GM12878 (cell line): Measurements from ENCODE around the gene CSTPP1. TPM values are rescaled to one million over a fixed set of nuclear protein-coding genes. Genes with fewer than 3 reads are reported as not detected.

Experiments used
- ATAC-seq: fragments of 200-7000 bp; cut with Tn5 transposase; 3 replicates; pipeline ENCODE4 v1.9.1; 2020; ENCODE audit warnings: mild to moderate bottlenecking, moderate library complexity
- BruUV-seq: library from RNA; stranded (reverse); fragments of 400-500 nt; replicated peaks from 2 replicates; lab custom pipeline; 2021; lab: Mats Ljungman, UMichigan
- CTCF ChIA-PET: fragments of 300-600 bp; sonication (Branson Sonifier 250); formaldehyde crosslinking; extraction: SDS; loops from one replicate; lab custom pipeline; 2021; ENCODE audit warnings: inconsistent platforms; lab: Yijun Ruan, JAX
- POLR2A ChIA-PET: fragments of 350-600 bp; formaldehyde crosslinking; extraction: SDS; loops from one replicate; lab custom pipeline; 2021; ENCODE audit warnings: inconsistent platforms; lab: Charles Lee
- RAD21 ChIA-PET: fragments of 300-600 bp; sonication (Branson Sonifier 250); formaldehyde crosslinking; loops from one replicate; lab custom pipeline; 2023; ENCODE audit warnings: antibody characterized with exemption; ENCODE audit not compliant: unreplicated experiment; lab: Charles Lee
- SMC1A ChIA-PET: fragments of 300-600 bp; sonication (Branson Sonifier 250); formaldehyde crosslinking; loops from one replicate; lab custom pipeline; 2023; ENCODE audit not compliant: unreplicated experiment, uncharacterized antibody; lab: Charles Lee
- DNase-seq: peaks from one replicate; pipeline ENCODE4 v3.0.0-alpha.2; 2011; ENCODE audit warnings: low read depth, low spot score
- FAIRE-seq: peaks from 3 replicates; lab custom pipeline; 2011; peaks lifted over from hg19 to GRCh38; lab: Jason Lieb, UNC
- H2AFZ ChIP-seq: 2 replicates; pipeline ENCODE4 v1.6.0; 2011; ENCODE audit warnings: low read depth, low read length, control low read depth; ENCODE audit not compliant: control insufficient read depth
- H3K27ac ChIP-seq: 2 replicates; pipeline ENCODE4 v1.5.1; 2011; ENCODE audit warnings: control low read depth; ENCODE audit not compliant: control insufficient read depth, insufficient read depth
- H3K27me3 ChIP-seq, 2 experiments: replicated peaks in 1 of 2; 2 replicates each; pipeline versions ENCODE4 v1.6.0 to v1.6.1; 2011; ENCODE audit warnings: low read length in 1 of 2; ENCODE audit not compliant: control insufficient read depth in 2 of 2, insufficient read depth in 2 of 2
- H3K36me3 ChIP-seq, 2 experiments: 2 replicates each; pipeline ENCODE4 v1.5.1; 2011; ENCODE audit warnings: low read length in 1 of 2; ENCODE audit not compliant: control insufficient read depth in 2 of 2, insufficient read depth in 2 of 2
- H3K4me1 ChIP-seq: 2 replicates; pipeline ENCODE4 v1.6.1; 2011; ENCODE audit warnings: mild to moderate bottlenecking, low read length, moderate library complexity, mixed read lengths; ENCODE audit not compliant: control insufficient read depth, insufficient read depth
- H3K4me2 ChIP-seq: 2 replicates; pipeline ENCODE4 v1.6.0; 2011; ENCODE audit warnings: control low read depth; ENCODE audit not compliant: control insufficient read depth, insufficient read depth
- H3K4me3 ChIP-seq: fragments of 200-600 bp; sonication (generic); 2 replicates; pipeline ENCODE4 v1.5.1; 2016
- H3K79me2 ChIP-seq: 2 replicates; pipeline ENCODE4 v1.6.0; 2011; ENCODE audit warnings: low read length; ENCODE audit not compliant: control insufficient read depth, insufficient read depth
- H3K9ac ChIP-seq: 2 replicates; pipeline ENCODE4 v1.8.0; 2011; ENCODE audit warnings: low read length, control low read depth, mixed read lengths; ENCODE audit not compliant: control insufficient read depth, insufficient read depth
- H3K9me3 ChIP-seq: replicated peaks from 3 replicates; pipeline ENCODE4 v1.5.1; 2011; ENCODE audit warnings: mild to moderate bottlenecking, low read length; ENCODE audit not compliant: control insufficient read depth, insufficient read depth
- H4K20me1 ChIP-seq: 2 replicates; pipeline ENCODE4 v1.6.0; 2011; ENCODE audit not compliant: control insufficient read depth, insufficient read depth
- PAX5 ChIP-seq: IDR thresholded peaks from 2 replicates; pipeline ENCODE4 v1.6.1; 2011; ENCODE audit warnings: low read depth, low read length, borderline replicate concordance
- SMC3 ChIP-seq: IDR thresholded peaks from 2 replicates; pipeline ENCODE4 v1.6.1; 2011; ENCODE audit warnings: low read length, improper control_type of control experiment, borderline replicate concordance
- WGBS: methylation state at CpG from one replicate; pipeline ENCODE4 v1.1.6; 2016; ENCODE audit warnings: low lambda C conversion rate; ENCODE audit not compliant: insufficient replicate concordance, insufficient coverage; ENCODE audit errors: missing lambda C conversion rate; 5-methylcytosine and 5-hydroxymethylcytosine counted together
- in situ Hi-C: fragments of 300-500 bp; cut with MboI; formaldehyde crosslinking; loops from 9 replicates; pipeline ENCODE4 v1.14.3; 2018; ENCODE audit warnings: mixed read lengths
- intact Hi-C: fragments of 100-400 bp; cut with micrococcal nuclease; formaldehyde crosslinking; loops from one replicate; pipeline ENCODE4 v1.14.2; 2022; ENCODE audit not compliant: unreplicated experiment
- polyA plus RNA-seq, 11 experiments: library from polyadenylated mRNA; depleted of rRNA in 4 of 11; unstranded in 6 of 11; stranded (reverse) in 5 of 11; fragments of >200 nt; fragmentation: Nextera tagmentation in 4 of 11; fragmentation: Illumina TruSeq in 1 of 11; extraction: Ambion mirVana in 4 of 11; extraction: Trizol in 1 of 11; gene quantifications; 1 replicate in 1 of 11; 2 replicates in 10 of 11; pipeline versions ENCODE4 v1.2.1 to v1.2.3, GENCODE V29; 2011 to 2016; ENCODE audit warnings: inconsistent platforms in 2 of 11, missing spikeins in 2 of 11, low read depth in 1 of 11
- total RNA-seq, 4 experiments: library from RNA; depleted of rRNA in 3 of 4; stranded (reverse); fragments of >200 nt in 3 of 4; fragmentation: Illumina TruSeq in 1 of 4; extraction: Trizol in 1 of 4; gene quantifications; 2 replicates each; pipeline versions ENCODE4 v1.2.1 to v1.2.3, GENCODE V29; 2013 to 2021
- TF ChIP-seq, protein P1 (sequence below), 3 experiments: IDR thresholded peaks in 2 of 3; conservative IDR thresholded peaks in 1 of 3; 2 replicates each; pipeline ENCODE4 v1.5.1; 2011; ENCODE audit warnings: low read depth in 3 of 3, low read length in 3 of 3, mild to moderate bottlenecking in 3 of 3, control low read depth in 2 of 3, moderate library complexity in 2 of 3, inconsistent platforms in 1 of 3, mixed read lengths in 1 of 3; ENCODE audit not compliant: control insufficient read depth in 2 of 3, insufficient read depth in 1 of 3; ENCODE audit errors: extremely low read depth in 1 of 3

CSTPP1 gene
- total and polyA plus RNA-seq, 10 of the 15 experiments (the other 5 are each of a cell fraction or from before 2014, with no cell fraction given) = 7.1 to 23.4 (median 17.5) TPM

DNA sequence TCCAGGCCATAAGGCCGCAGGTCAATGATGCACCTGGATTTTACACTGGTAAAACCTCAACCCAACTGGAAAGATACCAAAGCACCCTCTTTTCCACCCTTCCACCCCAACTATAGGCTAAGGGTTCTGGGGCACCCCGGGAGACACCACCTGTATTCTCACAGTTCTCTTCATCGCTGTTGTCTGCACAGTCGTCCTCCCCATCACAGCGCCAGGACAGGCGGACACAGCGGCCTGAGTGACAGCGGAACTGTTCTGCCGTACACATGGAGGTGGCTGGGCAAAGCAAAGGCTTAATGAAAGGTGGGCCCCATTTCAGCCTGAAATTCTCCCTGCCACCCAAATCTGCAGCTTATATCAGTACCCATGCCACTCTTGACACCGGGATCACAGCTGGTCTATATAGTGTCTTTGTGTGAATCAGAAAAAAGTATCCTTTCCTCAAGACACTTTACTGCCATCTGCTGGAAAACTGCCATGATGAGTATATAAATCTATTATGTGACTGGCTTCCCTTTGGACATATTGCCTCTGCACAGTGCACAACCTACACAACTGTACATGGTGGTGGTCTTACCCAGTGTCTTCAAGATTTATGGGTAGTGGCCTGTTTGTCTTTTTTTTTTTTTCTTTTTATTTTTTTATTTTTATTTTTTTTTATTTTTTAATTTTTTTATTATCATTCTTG is 39.7 kb upstream of the CSTPP1 start:
- in situ Hi-C loops = no loop called here
- WGBS = 61% methylated on average over 10 of the region's 10 CpGs
- Histone ChIP-seq H3K4me3 (no peak overlapping the region), H3K27me3 (no peaks in the 10 kb centered on the region), H2AFZ (no peak overlapping the region), H3K4me1 (no peaks in the 10 kb centered on the region), H3K79me2 (no peaks in the 10 kb centered on the region), H3K9me3 (no peaks in the 10 kb centered on the region)
- peak; percentile 78 for ATAC-seq
- ChIA-PET RAD21 (interaction anchor here (0.9 to 1.1 kb wide), 2 partner anchors 10 to 256 kb away, joined by 3 to 4 read pairs; no protein-coding TSS in a partner anchor), POLR2A (no interaction called here), CTCF (interaction anchor here (0.7 to 1.8 kb wide), 6 partner anchors 16 to 258 kb away, joined by 3 to 6 read pairs (median 3); partner anchors contain the start of gene CSTPP1)
- no TSS peak for BruUV-seq
- no peak for DNase-seq
- FAIRE-seq = peak; percentile 79
- TF ChIP-seq SMC3 (peak; percentile 15; the same call in 1 of the 2 replicates), PAX5 (no peak)
- TF ChIP-seq, protein P1, sequence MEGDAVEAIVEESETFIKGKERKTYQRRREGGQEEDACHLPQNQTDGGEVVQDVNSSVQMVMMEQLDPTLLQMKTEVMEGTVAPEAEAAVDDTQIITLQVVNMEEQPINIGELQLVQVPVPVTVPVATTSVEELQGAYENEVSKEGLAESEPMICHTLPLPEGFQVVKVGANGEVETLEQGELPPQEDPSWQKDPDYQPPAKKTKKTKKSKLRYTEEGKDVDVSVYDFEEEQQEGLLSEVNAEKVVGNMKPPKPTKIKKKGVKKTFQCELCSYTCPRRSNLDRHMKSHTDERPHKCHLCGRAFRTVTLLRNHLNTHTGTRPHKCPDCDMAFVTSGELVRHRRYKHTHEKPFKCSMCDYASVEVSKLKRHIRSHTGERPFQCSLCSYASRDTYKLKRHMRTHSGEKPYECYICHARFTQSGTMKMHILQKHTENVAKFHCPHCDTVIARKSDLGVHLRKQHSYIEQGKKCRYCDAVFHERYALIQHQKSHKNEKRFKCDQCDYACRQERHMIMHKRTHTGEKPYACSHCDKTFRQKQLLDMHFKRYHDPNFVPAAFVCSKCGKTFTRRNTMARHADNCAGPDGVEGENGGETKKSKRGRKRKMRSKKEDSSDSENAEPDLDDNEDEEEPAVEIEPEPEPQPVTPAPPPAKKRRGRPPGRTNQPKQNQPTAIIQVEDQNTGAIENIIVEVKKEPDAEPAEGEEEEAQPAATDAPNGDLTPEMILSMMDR (IDR thresholded peaks at IDR 0.05 in 2 of 3, conservative IDR thresholded peaks at IDR 0.05 in 1 of 3; ENCODE audit: control insufficient read depth in 2 of 3, extremely low read depth in 1 of 3, insufficient read depth in 1 of 3, low read depth in 3 of 3, low read length in 3 of 3) = peak; percentile 32 to 40 (median 39); a peak in 4 of 6 replicates
- TF ChIP-seq, all 136 proteins: peak for 2
- Histone ChIP-seq H3K4me2 (no peak overlapping the region), H4K20me1 (no peaks in the 10 kb centered on the region), H3K27ac (no peak overlapping the region), H3K9ac (no peak overlapping the region), H3K36me3 (no peaks in the 10 kb centered on the region)
- SMC1A ChIA-PET = no interaction called here
- intact Hi-C loops = no loop called here
